Right kidney (tissue), 1 donor: ENCODE measurements around the gene EHD4.

Experiments
- DNase-seq: peaks from one replicate; pipeline ENCODE4 v3.0.0-alpha.2; 2016

EHD4 gene

DNA sequence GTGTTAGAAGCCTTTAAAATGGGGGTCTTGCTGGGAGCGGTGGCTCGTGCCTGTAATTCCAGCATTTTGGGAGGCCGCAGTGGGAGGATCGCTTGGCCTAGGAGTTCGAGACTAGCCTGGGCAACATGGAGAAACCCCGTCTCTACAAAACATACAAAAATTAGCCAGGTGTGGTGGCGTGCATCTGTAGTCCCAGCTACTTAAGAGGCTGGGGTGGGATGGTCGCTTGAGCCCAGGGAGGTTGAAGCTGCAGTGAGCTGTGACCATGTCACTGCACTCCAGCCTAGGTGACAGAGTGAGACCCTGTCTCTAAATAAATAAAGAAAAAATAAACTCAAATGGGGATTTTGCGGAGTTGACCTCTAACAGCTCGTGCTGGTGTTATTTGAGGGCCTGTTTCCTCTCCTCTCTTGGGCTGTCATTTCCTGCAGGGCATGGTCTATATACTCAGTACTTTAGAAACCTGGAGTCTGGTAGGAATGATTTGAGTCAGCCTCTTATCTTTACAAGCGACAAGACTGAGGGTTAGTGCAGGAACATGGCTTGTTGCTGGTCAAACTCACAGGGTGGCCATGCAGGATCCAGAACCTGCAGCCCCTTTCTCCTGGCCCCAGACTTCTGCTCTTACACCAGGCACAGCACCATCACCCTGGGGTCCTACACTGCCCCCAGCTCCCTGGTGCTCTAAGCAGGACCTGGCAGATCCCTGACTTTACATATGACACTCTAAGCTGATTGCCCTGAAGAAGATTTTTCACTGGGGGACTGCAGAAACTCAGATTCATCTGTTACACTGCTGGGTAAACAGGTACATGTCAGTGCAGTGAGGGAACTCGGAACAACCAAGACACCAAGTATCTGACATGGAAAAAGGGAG, 15.1 kb downstream of the EHD4 start:
- DNase-seq, result no peak

- peak; percentile 41 for DNase-seq
Measured at GRCh38 chr15:41955807-41956525, 16.4 kb downstream of the EHD4 start.

- no peak for DNase-seq
Measured at GRCh38 chr15:41955100-41955499, 17.3 kb downstream of the EHD4 start.

DNA sequence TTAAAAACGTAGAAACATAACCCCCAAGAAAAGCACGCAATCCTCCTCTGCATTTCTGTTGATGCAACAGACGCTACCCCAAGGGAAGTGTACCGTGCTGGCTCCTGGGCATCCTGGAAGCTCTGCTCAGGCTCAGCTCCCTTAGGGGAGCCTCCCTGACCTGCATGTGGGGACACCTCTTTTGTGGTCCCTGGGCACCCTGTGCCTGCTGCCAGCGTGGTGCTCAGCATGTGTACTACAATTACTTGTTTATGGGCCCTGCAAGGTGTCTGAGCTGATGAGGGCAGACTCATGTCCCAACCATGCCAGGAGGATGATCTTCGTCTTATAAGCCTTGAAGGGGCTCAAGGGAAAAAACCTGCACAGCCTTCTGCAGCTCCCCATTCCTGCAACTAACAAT, 18.3 kb downstream of the EHD4 start:
- DNase-seq, result no peak

DNA sequence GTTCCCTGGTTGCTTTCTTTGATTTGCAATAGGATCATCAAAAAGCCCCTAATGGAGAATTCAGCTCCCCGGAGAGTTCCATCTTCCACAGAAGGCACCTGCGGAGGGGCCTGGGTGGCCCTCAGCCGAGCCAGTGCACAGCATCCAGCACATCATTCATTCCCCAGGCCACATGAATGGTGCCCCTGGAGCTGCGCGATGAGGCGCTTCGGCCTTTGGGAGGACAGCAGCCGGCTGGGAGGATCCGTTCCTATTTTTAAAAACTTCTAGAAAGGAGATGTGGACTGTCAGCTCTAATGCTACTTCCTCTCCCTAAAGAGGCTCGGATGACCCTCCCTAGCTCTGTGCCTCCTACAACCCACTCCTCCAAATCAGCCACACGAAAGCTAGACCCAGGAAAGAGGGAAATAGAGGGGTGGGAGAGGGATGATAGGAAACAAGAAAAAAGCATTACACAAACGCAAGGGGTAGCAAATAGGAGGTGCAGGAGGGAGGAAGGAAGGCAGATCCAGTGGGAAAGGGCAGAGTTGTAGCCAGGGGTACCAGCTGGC, 20.3 kb downstream of the EHD4 start:
- no peak for DNase-seq

DNA sequence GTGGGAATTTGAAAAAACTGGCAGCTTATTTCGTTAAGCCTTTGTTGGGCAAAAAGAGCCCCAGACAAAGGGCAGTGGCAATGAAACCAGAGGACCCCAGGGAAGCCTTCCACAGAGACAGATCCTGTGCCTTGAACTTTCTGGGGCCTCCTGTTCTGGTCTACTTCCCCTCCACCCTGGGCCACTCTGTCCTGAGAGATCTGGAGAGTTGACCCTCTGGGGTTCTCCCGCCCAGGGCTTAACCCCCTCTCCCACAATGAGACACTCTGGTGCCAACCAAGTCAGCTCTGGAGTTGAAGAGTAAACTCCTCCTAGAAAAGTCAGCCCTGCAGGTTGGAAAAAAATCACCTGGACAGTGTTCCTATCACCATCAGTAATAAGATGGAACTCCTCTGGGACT, 20.8 kb downstream of the EHD4 start:
- no peak for DNase-seq

- DNase-seq, result no peak
Measured at GRCh38 chr15:41950489-41950888, 21.9 kb downstream of the EHD4 start.

DNA sequence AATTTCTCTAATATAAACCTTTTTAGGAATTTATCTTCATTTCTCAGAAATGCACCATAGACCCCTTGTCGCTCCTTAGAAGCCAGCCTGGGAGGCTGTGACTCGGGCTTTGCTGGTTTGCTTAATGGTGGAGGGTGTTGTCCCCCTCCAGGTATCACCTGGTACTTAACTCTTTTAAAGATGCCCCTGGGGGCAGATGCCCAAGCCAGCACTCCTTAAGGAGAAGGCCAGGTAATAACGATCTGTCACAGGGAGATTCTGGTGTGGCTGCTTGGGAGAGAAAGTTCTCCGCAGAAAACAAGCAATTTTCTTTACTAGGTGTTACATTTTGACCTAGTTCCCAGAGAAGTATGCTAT, 22.3 kb downstream of the EHD4 start:
- no peak for DNase-seq

DNA sequence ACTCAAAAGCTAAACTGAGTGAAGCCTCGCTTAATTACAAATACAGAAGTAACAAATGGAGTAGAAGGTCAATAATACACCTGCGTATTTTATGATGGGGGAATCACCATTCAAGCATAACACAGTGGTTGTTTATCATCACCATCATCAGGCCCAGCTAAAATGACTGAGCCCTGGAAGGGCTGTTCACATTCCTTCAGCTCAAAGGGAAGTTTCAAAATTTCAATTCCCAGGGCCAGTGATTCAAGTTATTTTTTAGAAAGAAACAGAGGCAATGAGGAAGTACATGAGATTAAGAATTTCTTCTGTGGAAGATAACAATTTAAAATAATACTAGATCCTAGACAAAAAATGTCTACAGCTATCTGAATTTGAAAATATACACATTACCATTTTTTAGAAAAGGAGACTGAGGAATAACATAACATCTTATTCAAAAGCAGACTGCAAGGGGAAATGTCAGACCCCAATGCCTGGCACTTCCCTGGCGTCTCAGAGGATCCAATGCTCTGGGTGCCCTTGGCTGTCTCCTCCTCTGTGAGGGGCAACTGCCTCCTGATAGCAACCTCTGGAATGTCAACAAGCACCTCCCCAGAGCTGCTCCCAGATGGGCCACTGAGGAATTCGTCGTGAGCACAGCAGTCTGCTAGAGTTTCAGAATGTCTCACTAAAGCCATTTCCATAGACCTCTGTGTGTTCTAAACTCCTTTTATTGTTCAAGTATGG, 22.8 kb downstream of the EHD4 start:
- DNase-seq, result no peak

DNA sequence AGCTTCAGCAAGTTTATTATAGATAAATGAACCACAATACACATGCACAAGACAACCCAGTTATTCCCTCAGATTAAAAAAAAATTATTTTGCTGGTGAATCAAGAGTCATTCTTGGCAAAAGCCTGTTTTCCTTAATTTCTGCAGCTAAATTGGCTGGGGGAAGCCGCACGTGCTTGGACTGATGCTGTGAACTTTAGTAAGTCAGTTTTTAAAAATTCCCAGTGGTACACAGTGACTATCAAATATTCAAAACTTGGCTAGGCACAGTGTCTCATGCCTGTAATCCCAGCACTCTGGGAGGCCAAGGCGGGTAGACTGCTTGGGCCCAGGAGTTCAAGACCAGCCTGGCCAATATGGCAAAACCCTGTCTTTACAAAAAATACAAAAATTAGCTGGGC, 23.9 kb downstream of the EHD4 start:
- DNase-seq, result no peak

DNA sequence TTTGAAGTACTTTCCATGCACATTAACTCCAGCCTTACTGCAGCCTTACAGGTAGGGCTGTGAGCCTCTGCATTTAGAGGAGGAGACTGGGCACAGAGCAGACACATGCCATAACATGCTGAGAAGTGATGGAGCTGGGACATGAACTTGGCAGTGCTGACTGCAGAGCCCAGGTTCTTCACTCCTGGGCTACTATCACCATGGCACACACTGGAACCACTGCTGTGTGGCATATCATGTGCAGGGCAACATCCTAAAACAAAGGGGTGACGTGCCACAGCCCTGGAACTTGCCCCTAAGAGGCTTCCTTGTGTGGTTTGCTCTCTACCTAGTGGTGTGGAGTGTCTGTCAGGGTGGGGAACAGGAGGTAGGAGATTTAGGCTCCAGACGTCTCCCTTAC, 25.4 kb downstream of the EHD4 start:
- DNase-seq, result no peak

DNA sequence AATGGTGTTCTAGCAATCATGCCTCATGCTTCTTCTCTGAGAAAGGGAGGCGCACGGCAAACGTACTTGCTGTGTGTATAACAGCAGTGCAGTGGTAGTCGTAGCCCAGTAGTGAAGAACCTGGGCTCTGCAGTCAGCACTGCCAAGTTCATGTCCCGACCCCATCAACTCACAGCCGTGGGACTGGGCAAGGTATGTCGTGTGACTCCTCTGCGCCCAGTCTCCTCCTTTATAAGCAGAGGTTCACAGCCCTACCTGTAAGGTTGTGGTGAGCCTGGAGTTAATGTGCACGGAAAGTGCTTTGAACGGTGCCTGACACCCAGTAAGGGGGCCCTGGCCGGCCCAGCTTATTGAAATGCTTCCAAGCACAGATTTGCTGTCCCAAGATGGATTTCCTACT, 26.6 kb downstream of the EHD4 start:
- DNase-seq, result no peak

DNA sequence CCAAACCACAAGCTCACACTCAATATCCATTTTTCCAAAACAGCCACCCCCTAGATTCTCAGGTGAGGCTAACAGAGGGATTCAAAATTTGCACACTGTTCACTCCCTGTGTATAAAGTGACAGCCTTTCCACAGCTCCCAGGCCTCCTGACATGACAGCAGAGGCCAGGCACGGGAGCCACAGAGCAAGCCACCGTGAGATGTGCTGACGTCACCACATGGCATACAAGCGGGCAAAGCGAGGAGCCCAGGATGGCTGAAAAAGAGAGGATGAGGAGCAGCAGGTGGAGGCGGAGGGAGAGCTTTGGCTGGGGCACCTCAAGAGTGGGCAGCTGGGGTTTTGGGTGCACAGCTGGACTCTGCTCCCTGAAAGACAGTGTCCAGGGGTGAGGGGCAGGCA, 27.1 kb downstream of the EHD4 start:
- DNase-seq, result no peak

DNA sequence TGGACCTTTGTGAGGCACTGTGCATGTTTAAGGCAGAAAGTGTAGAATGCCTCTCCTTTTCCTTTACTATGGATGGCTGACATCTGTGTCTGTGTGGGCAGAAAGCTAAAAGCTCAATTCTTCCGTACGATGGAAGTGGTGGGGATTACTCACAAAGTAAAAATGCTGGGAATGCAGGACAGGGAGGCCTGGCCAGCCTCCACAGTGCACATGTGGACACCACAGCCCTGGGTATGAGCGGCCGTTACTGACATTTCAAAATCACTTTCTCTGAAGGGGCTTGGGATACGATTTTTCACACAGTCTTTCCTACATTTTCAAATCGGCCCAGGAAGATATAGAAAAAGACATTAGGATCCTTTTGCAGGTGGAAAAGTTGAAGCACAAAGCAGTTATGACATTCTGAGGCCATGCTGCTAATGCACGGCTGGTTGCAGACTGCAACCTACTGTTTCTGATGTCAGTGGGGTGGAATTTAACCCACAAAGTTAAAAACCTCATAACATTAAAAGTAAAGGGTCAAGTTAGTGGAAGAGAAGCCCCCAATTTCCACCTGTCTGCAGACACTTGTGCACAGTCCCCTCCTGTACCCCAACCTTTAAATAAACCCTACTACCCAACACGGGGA, 27.9 kb downstream of the EHD4 start:
- no peak for DNase-seq

GRCh38 chr15:41943543-41944312, 28.6 kb downstream of the EHD4 start:
- no peak for DNase-seq

DNA sequence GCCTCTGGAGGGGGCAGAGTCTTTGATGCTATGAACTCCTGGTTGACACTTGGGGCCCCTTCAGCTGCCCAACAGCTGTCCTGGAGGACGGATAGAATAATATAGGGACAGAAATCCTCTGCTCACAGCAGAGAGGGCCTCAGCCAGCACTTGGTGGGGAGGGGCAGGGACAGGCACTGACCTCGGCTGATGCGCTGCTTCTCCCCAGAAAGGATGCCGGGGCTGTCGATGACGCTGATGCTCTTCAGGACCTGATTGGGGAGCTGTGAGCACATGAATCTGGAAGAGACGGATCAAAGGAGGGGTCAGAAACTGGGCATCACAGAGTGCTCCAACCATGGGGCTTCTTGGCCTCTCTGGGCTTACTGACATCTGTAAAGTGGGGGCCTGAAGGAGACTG, 29.5 kb downstream of the EHD4 start:
- DNase-seq, result no peak

DNA sequence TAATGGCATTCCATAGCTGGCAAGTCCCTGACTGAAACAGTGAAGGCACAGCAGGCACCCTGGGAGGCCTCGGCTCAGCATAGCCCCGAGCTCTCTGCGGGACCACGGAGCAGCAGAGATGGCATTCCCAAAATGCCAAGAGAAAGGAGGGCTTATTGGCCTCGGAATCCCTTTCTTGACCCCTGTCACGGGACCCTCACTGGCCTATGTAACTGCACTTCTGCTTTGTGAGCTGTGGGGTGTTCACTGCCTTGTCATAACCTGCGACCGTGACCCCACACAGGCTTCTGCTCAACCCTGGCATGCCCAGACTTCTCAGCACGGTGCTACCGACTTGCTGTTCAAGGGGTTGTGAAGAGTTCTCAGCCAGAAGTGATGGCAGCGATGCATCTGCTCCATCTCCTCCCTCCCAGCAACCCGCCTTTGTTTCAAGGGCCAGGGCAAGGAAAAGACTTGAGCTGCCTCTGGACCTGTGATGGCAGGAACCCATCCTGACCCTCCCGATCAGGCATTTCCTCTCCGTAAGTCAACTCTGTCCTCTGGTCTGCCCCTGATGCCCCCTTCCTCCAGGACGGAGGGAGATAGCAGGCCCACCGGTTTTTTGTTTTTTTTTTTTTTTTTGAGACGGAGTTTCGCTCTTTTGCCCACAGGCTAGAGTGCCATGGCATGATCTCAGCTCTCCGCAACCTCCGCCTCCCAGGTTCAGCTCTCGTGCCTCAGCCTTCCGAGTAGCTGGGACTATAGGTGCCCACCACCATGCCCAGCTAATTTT, 30.5 kb downstream of the EHD4 start:
- DNase-seq, result no peak

DNA sequence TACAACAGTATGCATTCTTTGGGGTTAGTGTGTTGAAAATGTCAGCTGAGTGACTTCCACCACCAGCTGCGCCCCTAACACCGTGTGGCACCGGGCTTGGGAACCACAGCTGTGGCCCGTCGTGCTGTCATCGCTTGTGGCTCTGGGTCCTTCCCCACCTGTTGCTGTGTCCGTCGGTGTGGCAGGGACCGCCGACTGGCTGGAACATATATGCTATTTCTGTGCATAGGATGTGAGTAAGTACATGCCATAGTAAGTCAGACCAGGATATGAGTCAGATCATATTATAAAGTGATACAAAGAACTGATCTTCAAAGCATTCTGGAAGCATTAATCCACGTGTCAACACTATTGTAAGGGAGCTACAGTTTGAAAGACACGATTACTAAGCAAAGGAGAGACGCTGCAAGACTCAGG, 31.9 kb downstream of the EHD4 start:
- no peak for DNase-seq

DNA sequence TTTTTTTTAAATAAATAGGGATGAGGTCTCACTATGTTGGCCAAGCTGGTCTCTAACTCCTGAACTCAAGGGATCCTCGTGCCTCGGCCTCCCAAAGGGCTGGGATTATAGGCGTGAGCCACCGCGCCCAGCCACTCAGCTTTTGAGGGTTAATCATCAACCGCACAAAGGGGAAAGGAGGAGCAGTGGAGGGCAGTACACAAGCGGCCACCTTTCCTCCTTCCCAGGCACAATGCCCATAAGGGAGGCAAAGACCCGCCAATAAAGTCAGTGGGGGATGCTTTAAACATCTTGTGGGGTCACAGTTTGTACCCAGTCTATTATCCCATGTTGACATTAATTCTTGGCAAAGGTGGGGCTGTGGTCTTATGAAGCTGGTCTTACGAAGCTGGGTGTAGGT, 32.4 kb downstream of the EHD4 start:
- DNase-seq, result no peak

- no peak for DNase-seq
Measured at GRCh38 chr15:41937568-41937923, 34.8 kb downstream of the EHD4 start.
